Measurements from ENCODE around the gene NAV2.
A peak's percentile ranks its signal among the peaks of the same experiment; 100 is the strongest.

Gene NAV2

GRCh38 chr11:19936461-19936860 is 223.8 kb downstream of the NAV2 start:
- in situ Hi-C loops (cut with HindIII; ENCODE audit: low pct_ligation_motif_present, low pct_unique_long_range_greater_than_20kb, low sequenced_read_pairs) = no loop called here
- no peak for DNase-seq

GRCh38 chr11:19938169-19938856 is 225.7 kb downstream of the NAV2 start:
- peak; percentile 56 for DNase-seq
- in situ Hi-C loops (cut with HindIII; ENCODE audit: low pct_ligation_motif_present, low pct_unique_long_range_greater_than_20kb, low sequenced_read_pairs) = no loop called here

- in situ Hi-C loops (cut with HindIII; ENCODE audit: low pct_ligation_motif_present, low pct_unique_long_range_greater_than_20kb, low sequenced_read_pairs) = no loop called here
- no peak for DNase-seq
Observed at GRCh38 chr11:19938866-19939265, 226.2 kb downstream of the NAV2 start.

GRCh38 chr11:19939415-19939929 is 226.8 kb downstream of the NAV2 start:
- in situ Hi-C loops (cut with HindIII; ENCODE audit: low pct_ligation_motif_present, low pct_unique_long_range_greater_than_20kb, low sequenced_read_pairs) = no loop called here
- no peak for DNase-seq

DNA sequence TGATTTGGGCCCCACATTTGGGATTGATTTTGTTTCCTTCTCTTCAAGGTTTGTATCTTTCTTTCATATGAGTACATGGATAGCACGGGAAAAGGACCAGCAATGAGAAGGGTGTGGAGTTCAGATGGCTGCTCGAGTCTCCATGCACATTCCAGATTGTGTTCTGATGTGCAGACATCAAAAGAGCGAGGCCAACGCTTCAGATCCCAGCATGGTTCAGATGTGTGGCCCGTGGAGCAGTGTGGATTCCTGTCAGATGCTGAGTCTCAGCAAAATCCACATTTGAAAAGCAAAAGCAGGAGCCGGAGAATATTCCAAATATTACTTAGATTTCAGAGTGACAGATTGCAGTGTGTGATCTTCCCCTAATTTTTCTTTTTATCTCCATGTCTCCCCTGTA is 228.2 kb downstream of the NAV2 start:
- no peak for DNase-seq
- in situ Hi-C loops (cut with HindIII; ENCODE audit: low pct_ligation_motif_present, low pct_unique_long_range_greater_than_20kb, low sequenced_read_pairs) = no loop called here

DNA sequence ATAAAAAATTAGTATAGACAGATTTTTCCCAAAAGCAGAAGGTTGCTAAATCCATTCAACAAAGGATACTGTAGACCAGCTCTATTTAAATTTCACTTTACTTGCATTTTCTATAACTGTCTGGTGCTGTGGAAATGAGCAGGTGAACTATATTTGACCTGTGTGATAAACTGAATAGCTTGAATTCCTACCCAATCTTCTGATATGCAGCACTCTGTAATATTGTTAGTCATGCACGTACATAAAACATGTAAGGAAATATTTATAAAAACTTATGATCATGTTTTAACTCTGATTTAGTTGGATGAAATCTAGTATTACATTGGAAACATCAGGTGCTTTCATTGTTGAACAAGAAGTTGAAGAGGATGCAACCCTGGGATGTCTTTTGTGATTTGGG is 234.0 kb downstream of the NAV2 start:
- in situ Hi-C loops (cut with HindIII; ENCODE audit: low pct_ligation_motif_present, low pct_unique_long_range_greater_than_20kb, low sequenced_read_pairs) = no loop called here
- no peak for DNase-seq

GRCh38 chr11:19947537-19948114 is 235.0 kb downstream of the NAV2 start:
- in situ Hi-C loops (cut with HindIII; ENCODE audit: low pct_ligation_motif_present, low pct_unique_long_range_greater_than_20kb, low sequenced_read_pairs) = no loop called here
- DNase-seq = no peak

DNA sequence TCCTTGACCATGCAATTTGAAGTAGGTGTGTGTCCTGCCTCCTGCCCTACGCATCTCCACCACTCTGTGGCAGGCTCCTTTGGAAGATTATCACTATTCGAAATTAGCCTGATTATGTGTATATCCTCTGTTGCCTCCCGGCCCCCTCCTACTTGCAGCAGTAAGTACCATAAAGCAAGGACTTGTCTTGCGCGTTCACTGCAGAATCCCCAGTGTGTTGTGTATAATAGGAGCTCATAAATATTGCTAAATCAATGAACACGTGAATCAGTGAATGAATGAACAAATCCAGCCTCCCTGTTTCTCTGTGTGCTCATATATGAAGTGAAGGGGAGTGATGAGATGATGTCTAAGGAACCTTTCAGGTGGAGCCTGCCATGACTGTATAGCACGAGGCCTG is 237.0 kb downstream of the NAV2 start:
- DNase-seq = no peak
- in situ Hi-C loops (cut with HindIII; ENCODE audit: low pct_ligation_motif_present, low pct_unique_long_range_greater_than_20kb, low sequenced_read_pairs) = no loop called here

GRCh38 chr11:19951558-19952115 is 239.0 kb downstream of the NAV2 start:
- in situ Hi-C loops (cut with HindIII; ENCODE audit: low pct_ligation_motif_present, low pct_unique_long_range_greater_than_20kb, low sequenced_read_pairs) = no loop called here
- peak; percentile 68 for DNase-seq

DNA sequence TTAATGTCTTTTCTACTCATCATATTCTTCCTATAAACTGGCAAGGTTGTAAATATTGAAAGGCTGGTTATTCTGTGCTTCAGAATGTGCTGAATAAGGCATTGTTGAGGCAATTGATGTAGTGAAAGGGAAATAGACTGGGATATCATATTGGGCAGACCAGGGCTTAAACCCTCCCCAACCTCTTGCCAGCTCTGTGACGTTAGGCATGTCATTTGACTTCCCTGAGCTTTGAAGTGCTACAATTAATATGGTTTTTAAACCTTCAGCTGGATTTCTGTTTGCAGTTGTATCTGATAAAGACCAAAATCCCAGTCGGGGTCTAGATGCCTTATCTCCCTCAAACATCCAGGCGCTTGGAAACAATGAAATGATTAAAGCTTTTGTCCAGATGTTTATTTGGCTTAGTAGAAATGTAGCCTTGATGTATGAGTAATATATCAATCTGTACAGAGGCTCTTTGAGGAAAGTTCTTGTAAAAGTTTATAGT is 239.5 kb downstream of the NAV2 start:
- DNase-seq = no peak
- in situ Hi-C loops (cut with HindIII; ENCODE audit: low pct_ligation_motif_present, low pct_unique_long_range_greater_than_20kb, low sequenced_read_pairs) = no loop called here

- in situ Hi-C loops (cut with HindIII; ENCODE audit: low pct_ligation_motif_present, low pct_unique_long_range_greater_than_20kb, low sequenced_read_pairs) = no loop called here
- no peak for DNase-seq
Observed at GRCh38 chr11:19952911-19953310, 240.3 kb downstream of the NAV2 start.

GRCh38 chr11:19953336-19953735 is 240.7 kb downstream of the NAV2 start:
- in situ Hi-C loops (cut with HindIII; ENCODE audit: low pct_ligation_motif_present, low pct_unique_long_range_greater_than_20kb, low sequenced_read_pairs) = no loop called here
- peak; percentile 75 for DNase-seq

DNA sequence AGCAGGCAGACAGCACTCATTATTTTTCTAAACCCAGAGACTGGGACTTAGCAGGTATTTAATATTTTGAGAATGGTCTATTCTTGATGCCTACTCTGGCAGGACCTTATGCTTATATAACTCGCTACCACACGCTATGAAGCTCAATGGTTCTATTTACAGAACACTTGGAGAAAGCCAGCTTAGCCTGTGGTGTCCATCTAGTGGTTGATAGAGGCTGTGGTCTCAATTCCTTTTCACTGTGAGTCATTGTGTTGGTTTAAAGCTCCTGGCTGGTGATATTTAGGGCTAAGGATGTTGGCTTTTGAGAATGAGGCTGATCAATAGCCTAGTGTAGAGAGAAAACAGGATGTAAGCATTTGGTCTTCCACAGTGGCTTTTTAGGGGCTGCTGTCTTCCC is 241.3 kb downstream of the NAV2 start:
- in situ Hi-C loops (cut with HindIII; ENCODE audit: low pct_ligation_motif_present, low pct_unique_long_range_greater_than_20kb, low sequenced_read_pairs) = no loop called here
- DNase-seq = peak; percentile 79

GRCh38 chr11:19954899-19955298 is 242.3 kb downstream of the NAV2 start:
- in situ Hi-C loops (cut with HindIII; ENCODE audit: low pct_ligation_motif_present, low pct_unique_long_range_greater_than_20kb, low sequenced_read_pairs) = no loop called here
- no peak for DNase-seq

GRCh38 chr11:19955660-19956059 is 243.0 kb downstream of the NAV2 start:
- no peak for DNase-seq
- in situ Hi-C loops (cut with HindIII; ENCODE audit: low pct_ligation_motif_present, low pct_unique_long_range_greater_than_20kb, low sequenced_read_pairs) = no loop called here

GRCh38 chr11:19956228-19956627 is 243.6 kb downstream of the NAV2 start:
- in situ Hi-C loops (cut with HindIII; ENCODE audit: low pct_ligation_motif_present, low pct_unique_long_range_greater_than_20kb, low sequenced_read_pairs) = no loop called here
- no peak for DNase-seq

DNA sequence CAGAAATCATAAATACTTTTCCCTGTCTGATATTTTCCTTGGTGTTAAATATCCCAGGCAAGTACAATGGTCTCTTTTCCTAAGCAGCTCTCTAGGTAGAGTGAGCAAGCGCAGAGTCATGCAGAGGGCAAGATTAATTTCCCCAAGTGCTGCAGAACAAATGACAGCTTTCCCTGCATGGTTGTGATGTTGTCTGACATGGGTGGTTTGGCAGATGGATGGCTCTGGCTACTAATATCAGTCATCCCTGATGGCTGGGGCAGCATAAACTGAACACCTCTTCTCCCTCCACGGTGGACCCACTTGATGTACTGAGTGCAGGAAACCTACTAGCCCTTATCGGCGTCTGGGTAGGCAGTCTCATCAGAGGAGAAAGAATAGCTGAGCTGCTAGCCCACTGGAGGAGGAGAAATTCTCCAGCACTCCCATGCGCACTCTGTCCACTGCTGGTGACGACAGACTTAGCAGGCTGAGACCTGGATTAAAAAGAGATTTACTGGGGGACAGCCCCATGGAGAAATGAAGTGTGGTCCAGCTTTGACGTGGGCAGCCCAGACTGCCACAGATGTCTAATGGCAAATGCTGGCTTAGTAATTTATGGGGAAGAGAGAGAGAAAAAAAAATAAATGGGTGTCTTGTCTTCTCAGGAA is 244.8 kb downstream of the NAV2 start:
- in situ Hi-C loops (cut with HindIII; ENCODE audit: low pct_ligation_motif_present, low pct_unique_long_range_greater_than_20kb, low sequenced_read_pairs) = no loop called here
- DNase-seq = no peak

DNA sequence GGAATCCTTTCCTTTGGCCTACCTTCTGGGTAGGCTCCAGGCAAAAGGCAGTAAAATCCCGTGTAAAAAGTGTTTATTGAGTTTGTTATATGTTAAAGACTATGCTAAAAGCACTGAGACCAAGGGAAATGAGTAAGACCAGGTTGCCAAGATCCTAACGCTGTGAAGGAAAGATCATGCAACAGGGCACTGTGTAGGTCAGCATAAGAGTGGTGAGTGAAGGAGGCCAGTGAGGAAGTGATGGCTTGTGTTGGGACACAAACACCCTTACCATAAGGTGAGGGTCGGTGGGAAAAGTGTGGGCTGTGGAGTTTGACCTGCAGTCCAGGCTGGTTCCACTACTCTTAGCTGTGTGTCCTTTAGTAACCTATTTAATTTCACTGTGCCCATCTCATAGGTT is 245.6 kb downstream of the NAV2 start:
- DNase-seq = no peak
- in situ Hi-C loops (cut with HindIII; ENCODE audit: low pct_ligation_motif_present, low pct_unique_long_range_greater_than_20kb, low sequenced_read_pairs) = no loop called here

GRCh38 chr11:19959210-19959609 is 246.6 kb downstream of the NAV2 start:
- no peak for DNase-seq
- in situ Hi-C loops (cut with HindIII; ENCODE audit: low pct_ligation_motif_present, low pct_unique_long_range_greater_than_20kb, low sequenced_read_pairs) = no loop called here

Data from ACHN (cell line).